NCI-H510A (cell line): ENCODE results near the gene SYT6.

ENCODE experiments used
- DNase-seq: peaks from one replicate; lab custom pipeline; 2025; lab: John Stamatoyannopoulos, UW

The SYT6 gene

GRCh38 chr1:114118351-114118990 is 35.2 kb downstream of the SYT6 start:
- DNase-seq: no peak

DNA sequence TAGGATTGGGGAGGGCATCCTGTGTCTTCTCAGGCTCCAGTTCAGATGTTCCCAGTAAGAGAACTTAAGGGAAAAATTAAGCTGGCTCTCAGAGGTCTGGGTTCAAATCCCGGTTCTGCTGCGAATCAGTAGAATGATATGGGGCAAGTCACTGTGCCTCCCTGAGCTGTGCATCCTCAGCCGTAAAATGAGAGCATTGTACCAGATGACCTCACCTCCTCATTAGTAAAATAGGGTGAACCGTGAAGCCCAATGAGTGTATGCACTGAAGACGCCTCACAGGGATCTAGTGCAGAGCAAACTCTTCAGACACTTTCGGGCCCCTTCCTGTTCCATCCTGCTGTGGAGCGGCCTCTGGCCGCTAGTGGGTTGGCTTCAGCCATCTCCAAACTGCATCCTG is 36.0 kb downstream of the SYT6 start:
- no peak for DNase-seq

DNA sequence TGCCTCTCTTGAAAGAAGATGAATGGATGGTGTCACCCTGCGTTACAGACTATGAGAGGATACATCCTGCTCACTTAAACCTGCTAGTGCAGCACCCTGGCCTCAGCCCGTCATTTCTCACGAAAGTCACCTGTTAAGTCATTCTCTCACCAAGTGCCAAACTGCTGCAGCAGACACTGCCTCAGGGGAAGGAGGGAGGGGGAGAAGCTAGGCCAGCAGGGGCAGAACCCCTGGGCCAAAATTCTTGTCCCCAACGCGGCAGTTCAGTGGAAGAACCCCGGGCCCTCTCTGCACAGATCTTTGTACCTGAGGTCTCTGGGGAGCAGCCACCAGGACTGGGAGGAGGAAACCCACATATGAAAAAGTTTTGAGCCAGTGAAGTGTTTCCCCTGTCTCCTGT is 37.6 kb downstream of the SYT6 start:
- peak; percentile 56 for DNase-seq

DNA sequence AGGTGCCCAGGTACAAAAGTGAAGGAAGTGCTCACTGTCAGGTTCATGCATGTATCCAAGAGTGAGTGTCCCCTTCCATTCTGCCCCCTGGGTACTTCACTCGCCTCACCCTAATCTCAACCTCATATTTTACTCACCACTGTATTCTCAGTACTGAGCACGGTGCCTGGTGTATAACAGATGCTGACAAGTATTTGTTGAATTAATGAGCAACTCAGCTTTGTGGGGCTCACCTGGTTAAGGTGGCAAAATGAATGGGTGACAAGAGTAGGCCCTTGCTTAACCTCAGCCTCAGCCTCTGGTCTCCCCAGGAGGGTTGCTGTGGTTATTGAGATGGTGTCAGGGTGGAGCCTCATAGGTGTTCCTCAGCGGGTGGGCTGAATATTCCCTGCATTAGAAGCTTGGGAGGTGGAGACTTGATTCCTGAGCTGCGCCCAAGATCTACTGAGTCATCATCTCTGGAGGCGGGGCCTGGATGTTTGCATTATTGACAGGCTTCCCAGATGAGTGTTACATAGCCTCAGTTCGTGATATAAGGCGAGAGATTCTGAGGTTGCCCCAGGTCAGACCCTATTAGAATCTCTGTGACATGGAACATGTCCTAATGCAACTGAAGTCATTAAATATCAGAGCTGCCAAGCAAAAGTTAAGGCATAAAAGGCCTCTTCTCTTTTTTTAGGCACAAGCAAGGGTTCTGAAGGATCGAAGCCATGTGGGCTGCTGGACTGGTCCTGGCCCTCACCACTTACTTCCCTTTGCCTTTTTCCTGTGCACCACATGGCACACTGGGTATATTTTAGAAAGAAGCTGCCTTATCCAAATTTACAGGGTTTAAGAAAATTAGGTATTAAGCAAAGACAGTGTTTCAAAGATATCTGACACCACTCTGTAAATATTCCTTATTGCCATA is 39.2 kb downstream of the SYT6 start:
- DNase-seq: peak; percentile 75

DNA sequence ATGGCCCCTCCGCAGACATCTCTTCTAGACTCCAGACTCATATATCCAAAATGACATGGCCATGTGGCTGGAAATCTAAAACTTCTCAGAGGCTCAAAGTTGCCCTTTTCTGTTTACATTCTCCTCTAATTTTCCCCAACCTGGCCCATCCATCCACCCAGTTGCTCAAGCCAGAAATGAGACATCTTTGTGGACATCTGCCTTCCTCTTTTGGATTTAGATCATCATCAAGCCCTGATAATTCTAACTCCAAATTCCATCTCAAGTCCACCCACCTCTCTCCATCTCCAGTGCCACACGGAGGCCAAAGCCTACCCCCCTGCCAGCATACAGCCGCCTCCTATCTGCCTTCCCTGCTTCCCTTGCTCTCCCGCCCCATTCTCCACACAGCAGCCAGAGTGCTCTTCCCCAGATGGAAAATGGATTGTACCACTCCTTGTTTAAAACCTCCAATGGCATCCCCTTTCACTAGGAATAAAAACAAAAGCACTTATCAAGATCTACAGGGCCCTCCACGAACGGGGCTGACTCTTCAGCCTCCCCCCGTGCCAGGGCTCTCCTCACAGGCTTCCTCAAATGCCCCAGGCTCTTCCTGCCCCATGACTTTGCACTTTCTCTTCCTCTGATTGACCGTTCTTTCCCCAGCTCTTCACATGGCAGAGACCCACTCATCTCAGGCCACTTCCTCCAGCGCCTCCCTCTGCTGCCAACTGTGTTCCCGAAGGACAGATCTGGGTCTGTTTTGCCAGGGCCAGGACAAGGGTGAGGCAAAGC is 40.1 kb downstream of the SYT6 start:
- DNase-seq: no peak

GRCh38 chr1:114112775-114113174 is 40.9 kb downstream of the SYT6 start:
- DNase-seq: no peak

GRCh38 chr1:114111731-114112641 is 41.7 kb downstream of the SYT6 start:
- no peak for DNase-seq

- DNase-seq: no peak
Observed at GRCh38 chr1:114109981-114110380, 43.7 kb downstream of the SYT6 start.

GRCh38 chr1:114108751-114109255 is 44.9 kb downstream of the SYT6 start:
- no peak for DNase-seq

GRCh38 chr1:114107474-114108435 is 45.9 kb downstream of the SYT6 start:
- DNase-seq: no peak

DNA sequence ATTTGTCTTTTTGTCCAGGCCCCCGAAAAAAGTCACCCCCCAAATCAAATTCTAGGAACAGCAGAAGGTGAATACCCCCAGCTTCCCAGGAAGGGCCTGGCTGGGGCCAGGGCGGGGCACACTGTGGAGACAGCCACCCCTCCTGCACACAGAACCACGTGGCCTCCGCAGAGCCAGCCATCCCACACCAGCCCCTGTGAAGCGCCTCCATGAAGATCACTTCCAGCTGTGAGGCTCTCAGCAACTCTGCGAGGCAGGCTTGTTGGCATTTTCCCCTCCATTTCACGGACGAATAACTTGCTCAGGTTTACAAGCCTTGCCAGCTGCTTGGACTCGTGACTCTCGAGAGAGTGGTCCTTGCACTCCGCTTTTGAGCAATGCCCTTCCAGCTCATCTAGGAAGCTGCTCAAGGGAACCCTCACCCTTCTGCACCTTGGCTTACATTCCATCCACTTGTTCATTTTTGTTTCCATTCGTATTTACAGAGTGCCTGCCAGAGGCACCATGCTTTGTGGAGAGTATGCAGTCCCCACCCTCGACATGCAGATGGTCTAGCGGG is 48.2 kb downstream of the SYT6 start:
- DNase-seq: peak; percentile 45

DNA sequence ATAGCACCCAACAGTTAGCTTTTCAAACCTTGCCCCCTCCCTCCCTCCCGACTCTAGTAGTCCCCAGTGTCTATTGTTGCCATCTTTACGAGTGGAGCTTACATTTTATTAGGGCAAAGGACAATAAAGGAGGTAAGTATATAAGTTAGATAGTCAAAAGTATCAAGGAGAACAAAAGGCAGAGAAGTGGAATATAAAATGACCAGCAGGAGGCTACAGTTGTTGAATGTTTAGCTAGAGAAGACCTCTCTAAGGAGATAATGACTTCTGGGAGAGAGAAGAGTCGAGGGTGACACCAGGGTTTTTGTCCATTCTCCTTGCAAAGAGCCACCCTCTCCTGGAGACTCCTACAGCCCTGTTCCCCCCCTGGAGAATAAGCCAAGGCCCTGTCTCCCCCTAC is 48.7 kb downstream of the SYT6 start:
- DNase-seq: no peak

GRCh38 chr1:114103992-114104391 is 49.7 kb downstream of the SYT6 start:
- no peak for DNase-seq

DNA sequence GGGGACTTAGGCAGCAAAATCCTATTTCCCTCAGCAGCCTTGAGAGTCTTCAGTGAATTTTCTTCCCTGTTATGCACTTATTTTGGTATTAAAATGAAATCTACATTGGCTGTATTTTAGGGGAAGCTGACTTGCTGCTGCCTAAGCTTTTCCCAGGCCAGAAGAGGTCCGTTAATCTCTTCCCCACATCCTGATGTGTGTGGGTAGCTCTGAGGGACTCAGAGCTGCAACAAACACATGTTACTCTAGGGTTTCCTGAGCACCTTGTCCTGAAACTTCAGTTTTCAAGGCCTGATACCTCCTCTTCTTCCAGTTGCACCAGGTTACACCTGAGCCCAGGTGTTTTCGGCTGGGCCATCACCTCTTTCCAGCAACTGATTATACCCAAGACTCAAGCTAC is 51.5 kb downstream of the SYT6 start:
- DNase-seq: no peak

DNA sequence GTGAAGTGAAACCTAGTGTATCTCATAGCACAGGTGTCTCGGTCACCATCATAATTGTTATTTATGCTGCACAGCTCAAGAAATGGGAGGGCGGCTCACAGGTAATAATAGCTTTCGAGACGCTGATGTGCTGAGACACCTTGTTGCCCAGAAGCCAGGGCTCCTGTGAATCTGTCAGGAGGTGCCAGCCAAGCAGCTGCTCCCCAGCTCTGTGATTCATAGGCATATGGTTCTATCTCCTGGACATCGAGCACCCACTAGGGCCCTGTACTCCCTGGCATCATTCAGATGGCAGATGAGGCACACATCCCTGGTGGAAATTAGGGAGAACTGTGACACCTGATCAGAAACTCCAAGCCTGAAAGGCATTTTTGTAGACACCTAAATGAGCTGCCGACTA is 53.5 kb downstream of the SYT6 start:
- DNase-seq: no peak

DNA sequence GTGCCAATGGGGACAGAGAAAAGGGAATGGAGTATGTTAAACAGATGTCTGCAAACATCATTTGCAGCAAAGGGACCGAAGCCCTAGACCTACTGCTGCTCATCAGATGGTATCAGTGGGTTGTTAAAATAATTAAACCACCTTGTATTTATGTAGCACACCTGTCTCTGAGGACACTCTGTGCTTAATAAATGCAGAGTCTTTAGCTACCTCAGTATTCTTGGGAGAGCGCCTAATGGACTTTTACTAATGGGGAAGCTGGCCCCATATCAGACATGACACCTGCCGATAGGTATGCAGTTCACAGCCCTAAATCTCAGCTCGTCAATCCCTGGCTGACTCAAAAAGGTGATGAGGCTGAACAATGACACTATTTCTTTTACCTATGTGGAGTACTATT is 54.4 kb downstream of the SYT6 start:
- DNase-seq: no peak

DNA sequence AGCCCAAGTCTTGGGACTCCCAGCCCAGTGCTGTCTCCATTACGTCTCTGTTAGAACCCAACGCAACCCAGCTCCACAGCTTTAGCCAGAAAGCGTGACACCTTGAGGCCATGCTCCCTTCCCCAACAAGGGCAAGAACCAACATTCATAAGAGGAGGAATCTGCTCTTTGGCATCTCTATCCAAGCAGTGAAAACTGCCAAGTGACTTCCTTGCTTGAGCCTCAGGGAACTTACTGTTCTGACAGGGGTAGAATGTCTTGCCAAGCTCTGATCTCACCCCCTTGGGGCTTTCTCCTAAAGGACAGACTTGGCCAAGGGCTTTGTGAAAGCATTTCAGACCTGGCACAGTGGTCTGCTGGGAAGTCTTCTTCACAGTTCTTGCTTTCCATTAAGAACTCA is 56.6 kb downstream of the SYT6 start:
- no peak for DNase-seq

DNA sequence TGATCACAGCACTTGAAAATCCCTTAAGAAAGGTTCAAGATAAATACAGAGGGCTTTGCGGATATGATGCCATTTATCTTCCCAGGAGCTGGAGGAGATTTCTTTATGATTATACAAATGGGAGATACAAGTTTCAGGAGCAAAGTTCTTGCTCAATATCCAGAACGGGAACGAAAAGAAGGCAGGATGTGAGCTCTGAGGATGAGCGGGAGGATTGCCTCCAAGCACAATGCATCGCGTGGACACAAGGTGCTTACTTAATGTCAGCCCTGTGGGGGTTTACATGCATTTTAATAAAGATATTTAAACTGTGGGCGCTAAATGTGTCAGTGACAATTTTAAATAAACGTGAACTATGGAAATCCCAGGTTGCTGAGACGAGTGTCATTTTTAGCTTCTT is 59.0 kb downstream of the SYT6 start:
- no peak for DNase-seq

DNA sequence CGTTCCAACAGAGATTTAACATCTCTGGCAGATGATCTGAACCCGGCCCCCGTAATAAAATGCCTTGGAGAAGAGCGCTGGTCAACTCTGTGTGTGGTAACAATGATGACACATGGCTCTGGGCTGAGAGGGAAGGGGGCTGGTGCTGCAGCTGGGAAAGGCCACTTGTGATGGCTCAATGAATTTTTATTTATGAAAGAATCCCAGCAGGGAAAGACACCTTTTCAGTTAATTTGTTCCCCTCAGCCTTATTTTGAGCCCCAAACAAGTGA is 59.4 kb downstream of the SYT6 start:
- DNase-seq: no peak

DNA sequence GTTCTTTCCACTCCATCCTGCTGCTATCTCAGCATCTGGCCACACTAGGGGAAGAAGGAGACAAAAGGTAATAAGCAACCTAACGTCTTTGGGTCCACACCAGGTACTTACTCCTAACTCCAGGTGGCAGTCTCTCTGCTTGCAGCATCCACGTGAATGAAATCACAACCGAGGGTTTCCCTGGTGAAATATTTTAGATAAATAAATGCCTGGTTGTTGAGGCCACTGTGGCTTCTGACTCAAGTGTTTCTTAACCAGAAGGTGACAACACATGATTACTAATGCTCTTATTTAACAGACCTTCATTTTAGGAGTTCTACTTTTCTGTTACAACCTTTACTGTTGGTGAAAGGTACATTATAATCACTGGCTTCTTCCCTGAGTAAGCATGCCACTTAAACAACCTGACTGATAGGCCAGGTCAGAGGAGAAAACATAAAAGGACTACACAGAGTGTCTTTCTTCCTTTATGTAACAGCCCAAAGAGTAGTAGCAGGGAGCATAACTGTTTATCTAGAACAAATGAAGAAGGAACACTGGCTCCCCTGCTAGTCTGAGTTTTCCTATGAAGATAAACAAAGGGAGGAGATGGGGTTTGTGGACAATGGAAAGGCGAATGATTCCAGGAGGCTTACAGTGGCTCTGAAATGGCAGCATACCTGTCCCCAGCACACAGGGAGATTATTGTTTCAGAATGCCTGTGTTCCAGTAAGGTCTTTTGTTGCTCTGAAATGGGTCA is 59.9 kb downstream of the SYT6 start:
- DNase-seq: no peak
